Mucosa of gallbladder (tissue), 1 donor: ENCODE data around the gene POTEB3. TPM values are rescaled to one million over a fixed set of nuclear protein-coding genes. Genes with fewer than 3 reads are reported as not detected.
"Not testable (repeated sequence)": the region's sequence is repeated elsewhere in the genome, so short reads cannot be mapped to it uniquely, and the experiment has no call there.

Experiments used
- DNase-seq: peaks from one replicate; pipeline ENCODE4 v3.0.0-alpha.2; 2020; ENCODE audit warnings: low spot score
- total RNA-seq: library from RNA; stranded (reverse); gene quantifications from one replicate; pipeline ENCODE4 v1.2.1, GENCODE V29; 2021
- donor health status: DM: no; HTN: no; CAD: no.

Gene POTEB3
- not detected for total RNA-seq

DNA sequence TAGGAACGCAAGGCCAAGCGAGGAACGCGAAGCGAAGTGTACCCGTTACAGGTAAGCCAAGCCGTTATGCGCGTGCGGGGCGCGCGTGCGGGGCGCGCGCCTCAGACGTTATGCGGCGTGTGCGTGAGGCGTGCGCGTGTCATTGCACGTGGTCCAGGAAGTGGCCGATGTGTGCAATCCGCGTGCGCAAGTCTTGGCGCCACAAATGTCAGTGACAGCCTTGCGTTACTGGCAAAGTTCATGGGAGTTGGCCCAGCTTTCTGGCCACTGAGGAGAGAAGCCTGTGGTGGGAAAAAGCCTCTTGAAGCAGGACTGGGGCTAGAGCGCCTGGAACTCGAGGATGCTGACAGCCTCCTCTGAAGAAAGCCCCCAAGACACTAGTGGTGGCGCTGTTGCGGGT lies at the start of gene POTEB3:
Gene POTEB3, minus strand, starts transcription at position 101 of the 400 bp plus-strand sequence. CDS start 488 bp downstream, outside the sequence.
- DNase-seq: not testable (repeated sequence)

DNA sequence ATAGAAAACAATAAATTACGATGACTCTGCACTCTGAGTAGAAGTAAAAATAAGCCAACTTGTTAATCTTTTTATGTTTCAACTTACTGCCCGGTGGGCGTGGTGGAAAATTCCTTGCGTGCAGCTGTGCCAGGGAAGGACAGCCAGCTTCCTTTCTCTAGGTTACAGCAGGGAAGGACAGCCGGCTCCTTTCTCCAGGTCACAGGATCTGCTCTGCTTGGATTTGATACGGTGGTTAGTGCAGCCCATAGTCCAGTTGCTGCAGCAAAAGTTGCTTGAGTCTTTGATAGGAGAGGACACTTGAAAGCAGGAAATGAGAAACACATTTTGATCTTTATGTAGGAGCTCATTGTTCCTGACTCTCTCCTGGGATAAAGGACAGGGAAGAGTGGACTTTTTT lies 13.4 kb upstream of the POTEB3 start:
- not testable (repeated sequence) for DNase-seq

DNA sequence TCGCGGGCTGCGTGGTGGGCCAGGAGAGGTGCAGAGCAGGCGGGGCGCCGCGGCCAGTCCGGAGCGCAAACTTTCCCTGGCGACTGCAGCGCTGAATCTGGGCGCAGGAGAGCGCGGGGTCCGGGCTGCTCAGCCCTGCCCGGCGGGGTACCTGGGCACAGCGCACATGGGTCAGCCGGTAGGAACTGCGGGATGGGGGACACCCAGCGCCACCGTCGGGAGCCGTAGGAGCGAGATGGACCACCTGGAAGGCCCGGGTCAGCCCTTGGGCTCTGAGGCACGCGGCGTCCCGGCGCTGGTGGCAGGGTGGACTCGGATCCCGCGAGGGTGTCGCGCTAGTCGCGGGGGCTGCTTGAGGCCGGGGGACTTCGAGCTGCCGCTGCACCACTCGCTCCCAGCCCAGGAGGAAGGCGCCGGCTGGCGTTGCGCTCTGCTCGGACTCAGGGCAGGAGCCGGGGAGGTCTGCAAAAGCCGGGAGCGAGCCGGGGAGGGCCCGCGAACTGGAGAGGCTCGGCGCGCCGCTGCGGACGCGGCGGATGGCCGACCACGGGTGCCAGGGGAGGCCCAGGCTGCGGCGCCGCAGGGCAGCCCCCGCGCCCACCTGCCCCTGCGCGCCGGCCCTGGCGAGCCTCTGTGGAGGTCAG lies 11.7 kb upstream of the POTEB3 start:
- not testable (repeated sequence) for DNase-seq

DNA sequence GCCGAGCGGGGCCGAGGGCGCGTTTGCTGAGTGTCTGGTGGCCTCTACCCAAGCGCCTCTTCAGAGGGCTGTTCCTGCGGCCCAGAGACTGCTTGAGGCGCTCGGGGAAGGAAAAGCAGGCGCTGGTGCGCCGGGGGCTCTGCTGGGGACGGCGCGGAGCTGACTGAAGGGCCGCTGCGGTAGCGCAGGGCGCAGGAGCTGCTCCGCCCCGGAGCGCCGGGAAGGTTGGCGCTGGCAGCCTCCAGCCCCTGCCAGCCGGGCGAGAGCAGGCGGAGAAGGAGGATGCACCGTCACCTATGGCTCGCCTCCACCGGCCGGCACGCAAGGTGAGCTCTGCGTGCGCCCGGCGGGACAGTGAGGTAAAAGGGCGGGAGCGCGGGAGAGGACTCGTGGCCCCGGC lies 11.2 kb upstream of the POTEB3 start:
- DNase-seq: not testable (repeated sequence)

DNA sequence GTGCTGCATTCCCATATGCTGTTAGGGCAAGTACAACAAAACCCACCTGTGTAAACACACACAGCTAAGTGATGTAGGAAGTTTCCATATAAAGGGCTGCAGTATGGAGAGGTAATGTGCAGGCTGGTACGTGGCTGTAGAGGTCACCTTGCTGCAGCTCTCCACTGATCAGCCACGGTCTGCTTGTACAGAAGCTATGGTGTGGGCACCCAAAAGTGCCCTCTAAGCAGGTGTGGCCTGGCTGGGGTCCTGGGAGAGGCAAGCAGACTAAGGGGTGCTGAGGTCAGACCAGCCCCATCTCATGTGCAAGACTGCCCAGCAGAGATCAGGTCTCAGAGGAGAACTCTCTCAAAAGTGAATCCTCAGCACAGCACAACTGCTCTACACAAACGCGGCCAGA lies 32.9 kb downstream of the POTEB3 start:
- DNase-seq: not testable (repeated sequence)

DNA sequence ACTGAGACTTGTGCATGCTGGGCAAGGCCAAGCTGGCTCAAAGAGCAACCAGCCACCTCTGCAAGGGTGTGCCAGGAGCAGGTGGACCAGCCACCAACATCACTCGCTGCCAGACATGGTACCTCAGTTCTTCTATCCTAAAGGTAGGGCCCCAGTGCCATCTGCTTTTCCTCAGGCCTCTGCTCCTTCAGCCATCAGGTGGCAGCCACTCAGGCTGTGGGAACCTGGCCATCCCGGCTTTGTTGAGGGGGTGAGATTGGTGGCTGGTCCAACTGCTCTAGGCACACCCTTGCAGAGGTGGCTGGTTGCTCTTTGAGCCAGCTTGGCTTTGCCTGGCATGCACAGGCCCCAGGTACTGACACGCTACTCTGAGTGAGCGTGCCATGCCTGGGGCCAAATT lies 38.8 kb downstream of the POTEB3 start:
- not testable (repeated sequence) for DNase-seq

DNA sequence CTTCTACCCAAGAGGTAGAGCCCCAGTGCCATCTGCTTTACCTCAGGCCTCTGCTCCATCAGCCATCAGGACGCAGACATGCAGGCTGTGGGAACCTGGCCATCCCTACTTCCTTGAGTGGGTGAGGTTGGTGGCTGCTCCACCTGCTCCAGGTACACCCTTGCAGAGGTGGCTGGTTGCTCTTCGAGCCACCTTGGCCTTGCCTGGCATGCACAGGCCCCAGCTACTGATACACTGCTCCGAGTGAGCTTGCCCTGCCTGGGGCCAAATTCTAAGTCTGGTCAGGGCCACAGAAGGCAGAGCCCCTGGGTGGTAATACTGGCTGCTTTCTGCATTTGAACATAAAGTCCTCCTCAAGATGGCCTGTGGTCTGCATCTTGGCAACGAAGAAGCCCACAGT lies 41.2 kb downstream of the POTEB3 start:
- not testable (repeated sequence) for DNase-seq

DNA sequence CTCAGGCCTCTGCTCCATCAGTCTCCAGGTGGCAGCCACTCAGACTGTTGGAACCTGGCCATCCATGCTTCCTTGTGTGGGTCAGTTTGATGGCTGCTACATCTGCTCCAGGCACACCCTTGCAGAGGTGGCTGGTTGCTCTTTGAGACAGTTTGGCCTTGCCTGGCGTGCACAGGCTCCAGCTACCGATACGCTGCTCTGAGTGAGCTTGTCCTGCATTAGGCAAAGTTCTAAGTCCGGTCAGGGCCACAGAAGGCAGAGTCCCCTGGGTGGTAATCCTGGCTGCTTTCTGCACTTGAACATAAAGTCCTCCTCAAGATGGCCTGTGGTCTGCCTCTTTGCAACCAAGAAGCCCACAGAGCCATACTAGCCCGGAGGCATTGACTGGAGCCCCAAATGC lies 41.8 kb downstream of the POTEB3 start:
- not testable (repeated sequence) for DNase-seq

DNA sequence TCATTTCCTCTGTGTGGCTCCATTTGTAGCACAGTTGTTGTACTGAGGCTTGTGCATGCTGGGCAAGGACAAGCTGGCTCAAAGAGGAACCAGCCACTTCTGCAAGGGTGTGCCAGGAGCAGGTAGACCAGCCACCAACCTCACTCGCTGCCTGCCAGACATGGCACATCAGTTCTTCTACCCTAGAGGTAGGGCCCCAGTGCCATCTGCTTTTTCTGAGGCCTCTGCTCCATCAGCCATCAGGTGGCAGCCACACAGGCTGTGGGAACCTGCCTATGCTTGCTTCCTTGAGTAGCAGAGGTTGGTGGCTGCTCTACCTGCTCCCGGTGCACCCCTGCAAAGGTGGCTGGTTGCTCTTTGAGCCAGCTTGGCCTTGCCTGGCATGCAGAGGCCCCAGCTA lies 42.6 kb downstream of the POTEB3 start:
- not testable (repeated sequence) for DNase-seq

DNA sequence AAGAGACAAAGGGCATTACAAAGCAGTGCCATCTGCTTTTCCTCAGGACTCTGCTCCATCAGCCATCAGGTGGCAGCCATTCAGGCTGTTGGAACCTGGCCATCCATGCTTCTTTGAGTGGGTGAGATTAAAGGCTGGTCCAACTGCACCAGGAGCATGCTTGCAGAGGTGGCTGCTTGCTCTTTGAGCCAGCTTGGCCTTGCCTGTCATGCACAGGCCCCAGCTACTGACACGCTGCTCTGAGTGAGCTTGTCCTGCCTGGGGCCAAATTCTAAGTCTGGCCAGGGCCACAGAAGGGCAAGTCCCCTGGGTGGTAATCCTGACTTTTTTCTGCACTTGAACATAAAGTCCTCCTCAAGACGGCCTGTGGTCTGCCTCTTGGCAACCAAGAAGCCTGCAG lies 43.1 kb downstream of the POTEB3 start:
- DNase-seq: not testable (repeated sequence)

DNA sequence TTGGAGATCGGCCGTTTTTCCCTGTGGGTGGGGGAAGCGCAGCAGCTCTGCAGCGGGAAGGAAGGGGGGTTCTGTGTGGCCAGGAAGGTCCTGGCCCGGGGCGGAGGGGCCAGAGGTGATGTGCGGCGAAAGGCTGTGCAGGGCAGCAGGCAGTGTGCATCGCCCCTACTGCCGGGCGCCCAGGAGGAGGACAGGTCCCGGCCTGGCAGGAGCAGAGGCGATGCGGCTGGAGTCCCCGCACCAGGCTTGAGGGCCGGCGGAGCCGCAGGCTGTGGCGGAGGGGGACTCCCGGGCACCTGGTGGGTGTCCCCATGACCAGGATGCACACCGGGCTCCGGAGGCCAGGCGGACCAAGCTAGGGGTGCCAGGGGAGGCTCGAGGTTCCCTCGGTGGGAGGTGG lies 54.3 kb downstream of the POTEB3 start:
- not testable (repeated sequence) for DNase-seq

DNA sequence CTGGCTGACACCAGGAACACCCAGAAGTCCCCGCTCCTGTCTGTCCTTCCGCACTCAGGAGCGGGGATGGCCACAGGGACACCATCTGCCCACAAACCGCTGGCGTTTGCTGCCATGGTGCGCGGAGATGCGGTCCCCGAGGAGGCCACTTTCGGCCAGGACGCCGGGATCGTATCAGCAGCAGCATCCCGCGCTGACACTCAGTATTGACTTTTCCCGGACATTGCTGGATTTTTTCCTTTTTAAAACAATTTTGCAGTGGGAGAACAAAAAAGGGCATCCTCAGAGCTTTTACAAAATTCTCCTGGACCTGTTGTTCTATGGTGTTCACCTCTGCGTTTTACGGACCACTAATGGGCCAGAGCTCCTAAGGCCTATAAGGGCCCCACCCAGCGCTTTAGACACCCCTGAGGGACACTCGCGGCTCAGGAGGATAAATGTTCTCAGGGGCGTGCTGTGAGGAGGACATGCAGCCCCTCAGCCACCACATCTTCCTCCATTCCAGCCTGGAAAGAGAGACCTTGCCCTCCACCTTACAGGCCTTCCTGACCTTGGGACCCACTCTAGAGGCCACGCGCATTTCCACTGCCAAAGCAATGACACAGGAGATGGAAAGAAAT lies 56.3 kb downstream of the POTEB3 start:
- DNase-seq: not testable (repeated sequence)

DNA sequence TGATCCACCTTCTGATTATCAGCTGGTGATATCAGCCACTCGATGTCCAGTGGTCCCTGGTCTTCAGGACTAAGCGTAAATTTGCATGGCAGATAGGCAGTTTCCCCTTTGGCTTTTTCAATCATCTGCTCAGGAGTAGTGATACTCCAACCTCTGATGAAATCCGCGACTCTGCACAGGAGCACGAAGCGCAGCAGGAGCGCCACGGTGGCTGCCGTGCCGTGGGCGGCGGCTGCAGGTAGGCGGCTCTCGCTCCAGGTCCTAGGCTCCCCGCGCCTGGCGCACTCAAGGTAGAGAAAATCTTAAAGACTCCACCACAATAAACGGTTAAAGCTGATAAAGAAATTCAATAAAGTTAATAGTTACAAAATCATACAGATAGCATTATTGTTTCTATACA lies 66.6 kb downstream of the POTEB3 start:
- DNase-seq: not testable (repeated sequence)

DNA sequence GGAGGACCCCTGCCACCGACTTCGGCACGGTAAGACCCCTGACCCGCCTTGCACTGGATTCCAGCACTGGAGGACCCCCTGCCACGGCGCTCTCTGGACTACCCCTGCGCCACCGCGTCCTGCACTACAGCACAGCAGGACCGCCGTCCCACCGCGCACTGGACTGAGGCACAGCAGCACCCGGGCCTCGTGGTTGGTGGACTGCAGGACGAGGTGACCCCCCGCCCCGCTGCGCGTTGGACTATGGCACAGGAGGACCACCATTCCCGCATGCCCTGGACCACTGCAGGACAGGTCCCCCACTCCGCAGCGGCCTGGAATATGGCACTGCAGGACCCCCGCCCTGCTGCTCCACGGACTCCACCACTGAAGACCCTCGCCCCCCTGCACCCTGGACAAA lies 71.1 kb downstream of the POTEB3 start:
- not testable (repeated sequence) for DNase-seq

DNA sequence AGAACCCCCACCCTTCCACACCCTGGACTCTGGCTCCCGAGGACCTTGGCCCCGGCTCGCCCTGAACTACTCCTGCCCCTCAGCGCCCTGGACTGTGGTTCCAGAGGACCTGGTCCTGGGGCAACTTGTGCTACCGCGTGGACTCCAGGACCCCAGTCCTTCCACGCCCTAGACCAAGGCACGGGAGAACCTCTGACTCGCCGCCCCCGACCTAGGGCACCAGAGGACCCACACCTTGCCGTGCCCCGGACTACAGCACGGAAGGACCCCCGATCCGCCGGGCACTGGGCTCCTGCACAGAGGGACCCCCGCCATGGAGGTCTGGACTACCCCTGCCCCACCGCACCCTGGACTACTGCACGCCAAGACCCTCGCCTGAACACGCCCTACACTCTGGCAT lies 71.7 kb downstream of the POTEB3 start:
- DNase-seq: not testable (repeated sequence)
